ENCODE data around the gene TMEM45B. TPM values are rescaled to one million over a fixed set of nuclear protein-coding genes. Genes with fewer than 3 reads are reported as not detected.
A peak's percentile ranks its signal among the peaks of the same experiment; 100 is the strongest.

The TMEM45B gene
- total and polyA plus RNA-seq, 11 donors, result 0.04 TPM; not detected in 10

- H3K9me3 ChIP-seq, result no peaks in the 10 kb centered on the region
- no peak overlapping the region for H3K27ac ChIP-seq
- intact Hi-C loops (cut with DNase I), result no loop called here
- no peak overlapping the region for H3K4me3 ChIP-seq
- 92 to 96% (median 94%) methylated on average over 11 of the region's 11 CpGs for WGBS, 4 donors
- DNase-seq (no peak), ATAC-seq (peak in 1 of 4 donors; percentile 13)
- H3K27me3 ChIP-seq, result no peaks in the 10 kb centered on the region
- H3K4me1 ChIP-seq, result peaks cover 0 to 13% (median 8%) of the 10 kb centered on the region in 12 donors
- H3K36me3 ChIP-seq, result peaks cover 0 to 16% (median 8%) of the 10 kb centered on the region in 9 donors
- TF ChIP-seq CTCF (IDR thresholded peaks at IDR 0.05) (no peak), POLR2A (IDR thresholded peaks at IDR 0.05) (no peak)
Measured at GRCh38 chr11:129855086-129855485, 39.4 kb downstream of the TMEM45B start.

- DNase-seq (no peak), ATAC-seq (no peak)
- Histone ChIP-seq H3K36me3 (peaks cover 0 to 22% (median 17%) of the 10 kb centered on the region in 9 donors), H3K27ac (no peak overlapping the region), H3K27me3 (no peaks in the 10 kb centered on the region), H3K9me3 (no peaks in the 10 kb centered on the region), H3K4me3 (no peak overlapping the region), H3K4me1 (peaks cover 0 to 13% (median 8%) of the 10 kb centered on the region in 12 donors)
- TF ChIP-seq CTCF (IDR thresholded peaks at IDR 0.05) (no peak), POLR2A (IDR thresholded peaks at IDR 0.05) (no peak)
- intact Hi-C loops (cut with DNase I), result no loop called here
- 84 to 91% (median 87%) methylated on average over 8 of the region's 8 CpGs for WGBS, 4 donors
Measured at GRCh38 chr11:129856036-129856435, 40.4 kb downstream of the TMEM45B start.

GRCh38 chr11:129861702-129862522, 46.3 kb downstream of the TMEM45B start:
- no peak for TF ChIP-seq POLR2A (IDR thresholded peaks at IDR 0.05)
- ATAC-seq, result peak; percentile 71 to 89 (median 84)
- peaks cover 0 to 21% (median 8%) of the 10 kb centered on the region in 12 donors for H3K4me1 ChIP-seq
- peak in 4 of 5 donors; percentile 33 to 66 (median 54) for DNase-seq
- H3K27ac ChIP-seq, result peak overlapping the region in 10 of 12 donors; percentile 1 to 57 (median 20)
- H3K9me3 ChIP-seq, result no peaks in the 10 kb centered on the region
- peaks cover 0 to 71% (median 57%) of the 10 kb centered on the region in 9 donors for H3K36me3 ChIP-seq
- H3K4me3 ChIP-seq, result no peak overlapping the region
- 46 to 49% (median 47%) methylated on average over 14 to 16 of the region's 16 CpGs for WGBS, 4 donors
- H3K27me3 ChIP-seq, result no peaks in the 10 kb centered on the region
- intact Hi-C loops (cut with DNase I), result no loop called here

GRCh38 chr11:129864811-129865210, 49.2 kb downstream of the TMEM45B start:
- H3K27ac ChIP-seq, result no peak overlapping the region
- TF ChIP-seq CTCF (IDR thresholded peaks at IDR 0.05) (no peak), POLR2A (IDR thresholded peaks at IDR 0.05) (no peak)
- H3K4me3 ChIP-seq, result no peak overlapping the region
- WGBS, 4 donors, result 84 to 94% (median 90%) methylated on average over 4 to 5 of the region's 5 CpGs
- DNase-seq (no peak), ATAC-seq (no peak)
- H3K9me3 ChIP-seq, result no peaks in the 10 kb centered on the region
- no peaks in the 10 kb centered on the region for H3K27me3 ChIP-seq
- intact Hi-C loops (cut with DNase I), result no loop called here
- H3K4me1 ChIP-seq, result peaks cover 0 to 21% (median 8%) of the 10 kb centered on the region in 12 donors
- peaks cover 3 to 91% (median 74%) of the 10 kb centered on the region in 9 donors for H3K36me3 ChIP-seq
